GM23338 (cell line): Measurements from ENCODE around the gene CHST4.

Source experiments
- CTCF ChIP-seq, 2 experiments: fragments of 200-600 bp in 1 of 2; sonication (generic) in 1 of 2; conservative IDR thresholded peaks; 2 replicates each; pipeline versions ENCODE4 v1.5.1 to v1.6.1; 2016 to 2017; ENCODE audit warnings: antibody characterized with exemption in 2 of 2, low read depth in 2 of 2, mild to moderate bottlenecking in 2 of 2, moderate library complexity in 1 of 2
- EZH2 ChIP-seq: fragments of 200-600 bp; sonication (generic); IDR thresholded peaks from one replicate; pipeline ENCODE4 v1.8.0; 2017; ENCODE audit warnings: antibody characterized with exemption, mild to moderate bottlenecking, low read depth; ENCODE audit not compliant: unreplicated experiment
- POLR2AphosphoS5 ChIP-seq: IDR thresholded peaks from 2 replicates; pipeline ENCODE4 v1.6.1; 2016; ENCODE audit warnings: antibody characterized with exemption, low read depth
- REST ChIP-seq: IDR thresholded peaks from one replicate; pipeline ENCODE4 v1.6.1; 2018; ENCODE audit warnings: antibody characterized with exemption; ENCODE audit not compliant: unreplicated experiment

GRCh38 chr16:71532366-71532765 is 6.1 kb downstream of the CHST4 start:
- TF ChIP-seq CTCF (conservative IDR thresholded peaks at IDR 0.05; ENCODE audit: low read depth in 2 of 2) (no peak), REST (no peak), POLR2AphosphoS5 (no peak), EZH2 (no peak)
